Keratinocyte (primary cell): Measurements from ENCODE around the gene SELENOK. TPM values are rescaled to one million over a fixed set of nuclear protein-coding genes. Genes with fewer than 3 reads are reported as not detected.

Source experiments
- DNase-seq: peaks from one replicate; pipeline ENCODE4 v3.0.0-alpha.2; 2011; ENCODE audit warnings: low read depth, missing footprints, low spot score
- FAIRE-seq: peaks from 2 replicates; lab custom pipeline; 2011; peaks lifted over from hg19 to GRCh38; lab: Jason Lieb, UNC
- H2AFZ ChIP-seq: 2 replicates; pipeline ENCODE4 v1.6.0; 2012; ENCODE audit warnings: low read length, control low read depth, inconsistent platforms; ENCODE audit not compliant: control insufficient read depth
- H3K27ac ChIP-seq: 2 replicates; pipeline ENCODE4 v1.5.1; 2011; ENCODE audit warnings: low read length; ENCODE audit not compliant: control insufficient read depth, insufficient read depth
- H3K27me3 ChIP-seq: 3 replicates; pipeline ENCODE4 v1.6.0; 2011; ENCODE audit warnings: low read length; ENCODE audit not compliant: control insufficient read depth, insufficient read depth; ENCODE audit errors: extremely low read depth
- H3K36me3 ChIP-seq, 2 experiments: 2 replicates in 1 of 2; 3 replicates in 1 of 2; pipeline ENCODE4 v1.5.1; 2011; ENCODE audit warnings: low read length in 2 of 2, mild to moderate bottlenecking in 1 of 2; ENCODE audit not compliant: control insufficient read depth in 2 of 2, insufficient read depth in 2 of 2; ENCODE audit errors: extremely low read depth in 1 of 2
- H3K4me1 ChIP-seq: 3 replicates; pipeline ENCODE4 v1.5.1; 2011; ENCODE audit warnings: low read length; ENCODE audit not compliant: control insufficient read depth, insufficient read depth; ENCODE audit errors: extremely low read depth
- H3K4me2 ChIP-seq: 3 replicates; pipeline ENCODE4 v1.6.0; 2011; ENCODE audit warnings: low read depth, low read length; ENCODE audit not compliant: control insufficient read depth, insufficient read depth; ENCODE audit errors: extremely low read depth
- H3K4me3 ChIP-seq, 3 experiments: fragments of 200-600 bp in 1 of 3; sonication (generic) in 1 of 3; 2 replicates in 2 of 3; 3 replicates in 1 of 3; pipeline ENCODE4 v1.5.1; 2011 to 2016; ENCODE audit warnings: low read length in 3 of 3, mild to moderate bottlenecking in 3 of 3, control low read depth in 2 of 3, inconsistent platforms in 1 of 3, low read depth in 1 of 3, mixed read lengths in 1 of 3, mixed run types in 1 of 3, moderate library complexity in 1 of 3; ENCODE audit not compliant: control insufficient read depth in 2 of 3, insufficient read depth in 2 of 3; ENCODE audit errors: extremely low read depth in 1 of 3
- H3K79me2 ChIP-seq: 2 replicates; pipeline ENCODE4 v1.6.0; 2012; ENCODE audit warnings: low read length; ENCODE audit not compliant: control insufficient read depth, insufficient read depth
- H3K9ac ChIP-seq: 3 replicates; pipeline ENCODE4 v1.6.0; 2011; ENCODE audit warnings: low read length; ENCODE audit not compliant: control insufficient read depth, insufficient read depth; ENCODE audit errors: extremely low read depth
- H3K9me1 ChIP-seq: 3 replicates; pipeline ENCODE4 v1.6.0; 2011; ENCODE audit warnings: low read length; ENCODE audit not compliant: control insufficient read depth, insufficient read depth; ENCODE audit errors: extremely low read depth
- H3K9me3 ChIP-seq: 2 replicates; pipeline ENCODE4 v1.5.1; 2012; ENCODE audit warnings: low read depth, low read length; ENCODE audit not compliant: control insufficient read depth
- H4K20me1 ChIP-seq: 3 replicates; pipeline ENCODE4 v1.6.0; 2011; ENCODE audit warnings: low read length; ENCODE audit not compliant: control insufficient read depth, insufficient read depth; ENCODE audit errors: extremely low read depth
- EZH2 ChIP-seq: IDR thresholded peaks from one replicate; pipeline ENCODE4 v1.6.1; 2012; ENCODE audit warnings: inconsistent platforms, mild to moderate bottlenecking, low read length, moderate library complexity
- dilution Hi-C: fragments of 300-500 bp; cut with MboI; formaldehyde crosslinking; loops from one replicate; pipeline ENCODE4 v1.7.0; 2020; ENCODE audit warnings: low sequenced_read_pairs; ENCODE audit not compliant: extremely low pct_ligation_motif_present
- polyA plus RNA-seq, 5 experiments: library from polyadenylated mRNA; depleted of rRNA in 3 of 5; stranded (reverse) in 3 of 5; stranded (forward) in 1 of 5; unstranded in 1 of 5; fragments of >200 nt; gene quantifications; 1 replicate in 1 of 5; 2 replicates in 3 of 5; 3 replicates in 1 of 5; pipeline versions ENCODE4 v1.2.1 to v1.2.3, GENCODE V29; 2011 to 2012; ENCODE audit warnings: missing spikeins in 2 of 5, low read depth in 1 of 5, low replicate concordance in 1 of 5
- TF ChIP-seq, protein P1 (sequence below), 3 experiments: IDR thresholded peaks in 1 of 3; conservative IDR thresholded peaks in 1 of 3; optimal IDR thresholded peaks in 1 of 3; 2 replicates in 2 of 3; 3 replicates in 1 of 3; pipeline versions ENCODE3 to v1.5.1; 2011; ENCODE audit warnings: low read length in 3 of 3, mild to moderate bottlenecking in 3 of 3, moderate library complexity in 2 of 3, control low read depth in 1 of 3, inconsistent platforms in 1 of 3; ENCODE audit not compliant: insufficient read depth in 2 of 3; ENCODE audit errors: extremely low read depth in 1 of 3

SELENOK gene
- polyA plus RNA-seq, 1 donor (not counting 4 experiments of a cell fraction or from before 2014, with no cell fraction given) = 94.9 TPM

DNA sequence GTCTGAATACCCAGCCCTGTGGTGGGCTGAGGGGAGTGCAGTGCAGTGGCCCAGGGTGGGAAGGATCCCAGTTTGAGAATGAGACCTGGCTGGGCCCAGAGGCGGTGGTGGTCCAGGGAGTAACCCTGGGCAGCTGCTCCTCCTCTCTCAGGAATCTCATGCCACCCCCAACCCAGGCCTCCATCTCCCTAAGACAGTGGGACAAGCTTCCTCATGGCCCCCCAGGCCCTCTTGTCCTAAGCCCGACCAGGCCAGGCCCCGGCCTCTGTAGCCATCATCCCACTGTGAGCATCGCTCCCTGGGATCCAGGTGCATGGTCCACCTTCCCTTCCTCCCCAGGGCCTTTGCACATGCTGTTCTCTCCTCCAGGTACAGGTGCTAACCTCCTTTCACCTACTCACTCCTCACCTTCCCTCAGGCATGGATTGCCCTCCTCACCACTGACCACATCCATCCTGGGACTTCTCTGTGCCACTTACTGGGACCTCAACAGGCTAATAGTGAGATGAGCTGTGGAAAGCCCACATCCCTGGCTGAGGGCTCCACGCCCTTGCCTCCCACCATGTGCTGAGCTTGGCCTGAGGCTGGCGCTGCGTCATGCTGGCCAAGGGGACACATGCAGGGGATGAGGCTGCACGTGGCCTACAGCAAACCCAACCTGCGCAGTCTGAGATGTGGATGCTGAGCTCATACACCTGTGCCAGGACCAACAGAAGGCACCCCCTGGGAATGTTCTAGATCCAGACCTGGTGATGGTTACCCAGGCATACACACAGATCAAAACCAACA lies 55.4 kb downstream of the SELENOK start:
- Histone ChIP-seq H3K9ac (no peak overlapping the region), H3K36me3 (no peaks in the 10 kb centered on the region), H2AFZ (no peak overlapping the region), H3K9me3 (no peaks in the 10 kb centered on the region), H3K4me3 (no peak overlapping the region), H3K79me2 (no peaks in the 10 kb centered on the region), H3K4me1 (no peaks in the 10 kb centered on the region), H3K27me3 (no peaks in the 10 kb centered on the region), H3K9me1 (no peaks in the 10 kb centered on the region), H4K20me1 (no peaks in the 10 kb centered on the region), H3K4me2 (no peak overlapping the region), H3K27ac (no peak overlapping the region)
- DNase-seq (no peak), FAIRE-seq (no peak)
- dilution Hi-C loops = no loop called here
- TF ChIP-seq, protein P1, sequence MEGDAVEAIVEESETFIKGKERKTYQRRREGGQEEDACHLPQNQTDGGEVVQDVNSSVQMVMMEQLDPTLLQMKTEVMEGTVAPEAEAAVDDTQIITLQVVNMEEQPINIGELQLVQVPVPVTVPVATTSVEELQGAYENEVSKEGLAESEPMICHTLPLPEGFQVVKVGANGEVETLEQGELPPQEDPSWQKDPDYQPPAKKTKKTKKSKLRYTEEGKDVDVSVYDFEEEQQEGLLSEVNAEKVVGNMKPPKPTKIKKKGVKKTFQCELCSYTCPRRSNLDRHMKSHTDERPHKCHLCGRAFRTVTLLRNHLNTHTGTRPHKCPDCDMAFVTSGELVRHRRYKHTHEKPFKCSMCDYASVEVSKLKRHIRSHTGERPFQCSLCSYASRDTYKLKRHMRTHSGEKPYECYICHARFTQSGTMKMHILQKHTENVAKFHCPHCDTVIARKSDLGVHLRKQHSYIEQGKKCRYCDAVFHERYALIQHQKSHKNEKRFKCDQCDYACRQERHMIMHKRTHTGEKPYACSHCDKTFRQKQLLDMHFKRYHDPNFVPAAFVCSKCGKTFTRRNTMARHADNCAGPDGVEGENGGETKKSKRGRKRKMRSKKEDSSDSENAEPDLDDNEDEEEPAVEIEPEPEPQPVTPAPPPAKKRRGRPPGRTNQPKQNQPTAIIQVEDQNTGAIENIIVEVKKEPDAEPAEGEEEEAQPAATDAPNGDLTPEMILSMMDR (optimal IDR thresholded peaks at IDR 0.05 in 1 of 3, IDR thresholded peaks at IDR 0.05 in 1 of 3, conservative IDR thresholded peaks at IDR 0.05 in 1 of 3; ENCODE audit: extremely low read depth in 1 of 3, insufficient read depth in 2 of 3, low read length in 3 of 3) = no peak

DNA sequence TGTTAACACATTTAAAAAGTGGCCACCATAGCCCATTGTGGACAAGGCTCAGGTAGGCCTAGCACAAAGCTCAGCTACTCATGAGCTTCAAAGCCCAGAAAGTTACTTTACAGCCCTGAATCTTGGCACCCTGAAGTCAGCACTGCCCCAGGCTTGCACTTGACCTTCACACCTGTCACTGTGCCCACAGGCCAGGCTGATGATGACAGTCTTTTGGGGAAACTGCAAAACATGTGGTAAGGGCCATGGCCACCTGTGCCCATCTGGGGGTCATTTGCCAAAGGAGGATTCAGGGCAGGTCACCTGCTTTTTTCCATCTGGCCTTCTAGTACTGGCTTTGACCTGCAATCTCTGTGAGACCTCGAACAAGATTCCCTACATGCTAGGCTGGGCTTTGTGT lies 56.4 kb downstream of the SELENOK start:
- H3K4me1 ChIP-seq = no peaks in the 10 kb centered on the region
- H3K36me3 ChIP-seq = no peaks in the 10 kb centered on the region
- no peak overlapping the region for H3K27ac ChIP-seq
- no peak overlapping the region for H3K9ac ChIP-seq
- H3K4me2 ChIP-seq = no peak overlapping the region
- no peaks in the 10 kb centered on the region for H3K9me1 ChIP-seq
- FAIRE-seq (no peak), DNase-seq (no peak)
- H3K27me3 ChIP-seq = no peaks in the 10 kb centered on the region
- no peaks in the 10 kb centered on the region for H4K20me1 ChIP-seq
- H3K9me3 ChIP-seq = no peaks in the 10 kb centered on the region
- dilution Hi-C loops = no loop called here
- TF ChIP-seq, protein P1 (optimal IDR thresholded peaks at IDR 0.05 in 1 of 3, IDR thresholded peaks at IDR 0.05 in 1 of 3, conservative IDR thresholded peaks at IDR 0.05 in 1 of 3; ENCODE audit: extremely low read depth in 1 of 3, insufficient read depth in 2 of 3, low read length in 3 of 3) = no peak
- TF ChIP-seq EZH2 = no peak
- no peaks in the 10 kb centered on the region for H3K79me2 ChIP-seq
- no peak overlapping the region for H3K4me3 ChIP-seq
- H2AFZ ChIP-seq = no peak overlapping the region
